IMR-90 (cell line): Measurements from ENCODE around the gene TVP23C. TPM values are rescaled to one million over a fixed set of nuclear protein-coding genes. Genes with fewer than 3 reads are reported as not detected.

Source experiments
- ATAC-seq: fragments of 200-7000 bp; cut with Tn5 transposase; 2 replicates; pipeline ENCODE4 v1.9.1; 2020; ENCODE audit warnings: low read depth, mild to moderate bottlenecking, moderate library complexity
- BruUV-seq: library from RNA; stranded (reverse); fragments of 400-500 nt; replicated peaks from 2 replicates; lab custom pipeline; 2021; lab: Mats Ljungman, UMichigan
- CTCF ChIA-PET: fragments of 300-600 bp; formaldehyde crosslinking; extraction: SDS; loops from one replicate; lab custom pipeline; 2021; ENCODE audit warnings: antibody characterized with exemption; lab: Yijun Ruan, JAX
- POLR2A ChIA-PET: fragments of 300-600 bp; sonication (Branson Sonifier 250); formaldehyde crosslinking; loops from one replicate; lab custom pipeline; 2022; ENCODE audit warnings: antibody characterized with exemption; ENCODE audit not compliant: unreplicated experiment; lab: Charles Lee
- DNase-seq: peaks from one replicate; pipeline ENCODE4 v3.0.0; 2013
- H2AFZ ChIP-seq: replicated peaks from 2 replicates; pipeline ENCODE3; 2013; ENCODE audit warnings: low read length, mild to moderate bottlenecking; ENCODE audit not compliant: poor library complexity
- H2AK5ac ChIP-seq: 2 replicates; pipeline ENCODE4 v1.6.1; 2013; ENCODE audit warnings: low read depth, low read length, inconsistent platforms
- H2AK9ac ChIP-seq: replicated peaks from 2 replicates; pipeline ENCODE3; 2013; ENCODE audit warnings: mild to moderate bottlenecking, low read depth, low read length, moderate library complexity; ENCODE audit not compliant: poor library complexity
- H2BK120ac ChIP-seq: 2 replicates; pipeline ENCODE4 v1.6.1; 2013; ENCODE audit warnings: low read depth, low read length, inconsistent platforms
- H2BK15ac ChIP-seq: 3 replicates; pipeline ENCODE4 v1.6.1; 2013; ENCODE audit warnings: low read depth, low read length, inconsistent platforms
- H2BK20ac ChIP-seq: 2 replicates; pipeline ENCODE4 v1.6.1; 2013; ENCODE audit warnings: low read depth, mild to moderate bottlenecking, inconsistent platforms, low read length, moderate library complexity
- H2BK5ac ChIP-seq: 2 replicates; pipeline ENCODE4 v1.6.1; 2013; ENCODE audit warnings: mild to moderate bottlenecking, low read depth, low read length, inconsistent platforms; ENCODE audit not compliant: poor library complexity, severe bottlenecking
- H3K14ac ChIP-seq: replicated peaks from 2 replicates; pipeline ENCODE4 v1.6.1; 2013; ENCODE audit warnings: low read depth, low read length, inconsistent platforms
- H3K18ac ChIP-seq: 2 replicates; pipeline ENCODE4 v1.6.1; 2013; ENCODE audit warnings: low read depth, low read length, control low read depth
- H3K23ac ChIP-seq: 2 replicates; pipeline ENCODE4 v1.6.1; 2013; ENCODE audit warnings: low read depth, low read length, inconsistent platforms
- H3K27ac ChIP-seq: 2 replicates; pipeline ENCODE4 v1.5.1; 2013; ENCODE audit warnings: mild to moderate bottlenecking, control low read depth, low read length; ENCODE audit not compliant: insufficient read depth
- H3K27me3 ChIP-seq: 2 replicates; pipeline ENCODE4 v1.6.1; 2013; ENCODE audit warnings: low read length; ENCODE audit not compliant: control insufficient read depth, insufficient read depth
- H3K36me3 ChIP-seq: 2 replicates; pipeline ENCODE4 v1.6.1; 2013; ENCODE audit warnings: low read length, mixed read lengths; ENCODE audit not compliant: control insufficient read depth, insufficient read depth
- H3K4ac ChIP-seq: 2 replicates; pipeline ENCODE4 v1.6.1; 2013; ENCODE audit warnings: low read depth, low read length, inconsistent platforms
- H3K4me1 ChIP-seq: 2 replicates; pipeline ENCODE4 v1.6.1; 2013; ENCODE audit warnings: low read length, mixed read lengths; ENCODE audit not compliant: control insufficient read depth, insufficient read depth
- H3K4me2 ChIP-seq: 2 replicates; pipeline ENCODE4 v1.6.1; 2013; ENCODE audit warnings: low read depth, mild to moderate bottlenecking, control low read depth, low read length, moderate library complexity
- H3K4me3 ChIP-seq: 2 replicates; pipeline ENCODE4 v1.5.1; 2013; ENCODE audit warnings: low read depth, mild to moderate bottlenecking, control low read depth, low read length, moderate library complexity; ENCODE audit not compliant: insufficient read depth
- H3K56ac ChIP-seq: 2 replicates; pipeline ENCODE4 v1.6.1; 2013; ENCODE audit warnings: low read length, inconsistent platforms; ENCODE audit not compliant: insufficient read depth; ENCODE audit errors: extremely low read depth
- H3K79me1 ChIP-seq, 2 experiments: 2 replicates each; pipeline ENCODE4 v1.6.1; 2013; ENCODE audit warnings: low read length in 2 of 2, inconsistent platforms in 1 of 2, low read depth in 1 of 2
- H3K9ac ChIP-seq: 2 replicates; pipeline ENCODE4 v1.6.1; 2013; ENCODE audit warnings: low read depth, low read length, control low read depth
- H3K9me1 ChIP-seq: 2 replicates; pipeline ENCODE4 v1.6.1; 2013; ENCODE audit warnings: low read length, inconsistent platforms; ENCODE audit not compliant: insufficient read depth
- H3K9me3 ChIP-seq: 2 replicates; pipeline ENCODE4 v1.6.1; 2013; ENCODE audit warnings: low read length; ENCODE audit not compliant: control insufficient read depth, insufficient read depth
- H4K20me1 ChIP-seq: 2 replicates; pipeline ENCODE4 v1.6.1; 2013; ENCODE audit warnings: low read length, inconsistent platforms; ENCODE audit not compliant: insufficient read depth
- H4K5ac ChIP-seq: 2 replicates; pipeline ENCODE4 v1.6.1; 2013; ENCODE audit warnings: mild to moderate bottlenecking, low read depth, low read length, control low read depth
- H4K8ac ChIP-seq, 2 experiments: 2 replicates each; pipeline ENCODE4 v1.6.1; 2013; ENCODE audit warnings: low read depth in 2 of 2, low read length in 2 of 2, control low read depth in 1 of 2, inconsistent platforms in 1 of 2
- H4K91ac ChIP-seq: 2 replicates; pipeline ENCODE4 v1.6.1; 2013; ENCODE audit warnings: low read depth, low read length, inconsistent platforms; ENCODE audit not compliant: insufficient read depth
- CEBPB ChIP-seq: IDR thresholded peaks from 2 replicates; pipeline ENCODE4 v1.6.1; 2012; ENCODE audit warnings: low read depth, low read length, improper control_type of control experiment
- RFX5 ChIP-seq: IDR thresholded peaks from 2 replicates; pipeline ENCODE4 v1.8.0; 2012; ENCODE audit warnings: low read depth, mild to moderate bottlenecking, low read length, moderate library complexity
- WGBS, 2 experiments: methylation state at CpG; one replicate each; pipeline versions ENCODE4 v1.1.5 to v1.1.7; 2013; ENCODE audit warnings: missing lambda C conversion rate in 2 of 2; ENCODE audit not compliant: insufficient read length in 1 of 2; ENCODE audit errors: extremely low coverage in 2 of 2; 5-methylcytosine and 5-hydroxymethylcytosine counted together
- dilution Hi-C: fragments of 300-500 bp; cut with HindIII; formaldehyde crosslinking; loops from one replicate; pipeline ENCODE4 v1.14.3; 2018; ENCODE audit warnings: low sequenced_read_pairs; ENCODE audit not compliant: unreplicated experiment
- in situ Hi-C: fragments of 300-500 bp; cut with MboI; formaldehyde crosslinking; loops from 3 replicates; pipeline ENCODE4 v1.14.3; 2019; ENCODE audit warnings: low sequenced_read_pairs, inconsistent platforms, mixed read lengths
- intact Hi-C: fragments of 100-400 bp; cut with micrococcal nuclease; formaldehyde crosslinking; loops from 2 replicates; pipeline ENCODE4 v1.10.0; 2022
- polyA plus RNA-seq, 3 experiments: library from polyadenylated mRNA; depleted of rRNA; stranded (reverse); fragments of >200 nt; gene quantifications; 2 replicates each; pipeline ENCODE4 v1.2.3, GENCODE V29; 2012; ENCODE audit warnings: low replicate concordance in 1 of 3
- total RNA-seq: library from RNA; depleted of rRNA; stranded (reverse); fragments of >200 nt; gene quantifications from 2 replicates; pipeline ENCODE4 v1.2.3, GENCODE V29; 2012
- TF ChIP-seq, protein P1 (sequence below): conservative IDR thresholded peaks from 2 replicates; pipeline ENCODE4 v1.5.1; 2012; ENCODE audit warnings: mild to moderate bottlenecking, low read depth, low read length, improper control_type of control experiment

The TVP23C gene
- total and polyA plus RNA-seq, 2 of the 4 experiments (the other 2 are of a cell fraction), result 7.5 to 12.0 TPM

- CTCF ChIA-PET, result interaction anchor here (0.7 to 1.5 kb wide), 7 partner anchors 10 to 247 kb away, joined by 3 to 17 read pairs (median 5); no protein-coding TSS in a partner anchor
- Histone ChIP-seq H3K9me1 (peaks cover 17% of the 10 kb centered on the region), H2BK15ac (no peak overlapping the region), H3K9me3 (no peaks in the 10 kb centered on the region), H4K20me1 (peaks cover 7% of the 10 kb centered on the region; the same call in 1 of the 2 replicates), H3K4me2 (no peak overlapping the region), H3K14ac (no peak overlapping the region), H3K79me1 (peaks cover 0 to 14% of the 10 kb centered on the region in 2 experiments; a peak in 2 of 4 replicates), H2BK20ac (no peak overlapping the region), H2BK120ac (no peak overlapping the region), H2BK5ac (no peak overlapping the region), H3K27ac (no peak overlapping the region), H2AK5ac (no peak overlapping the region), H3K4ac (no peak overlapping the region), H3K4me3 (no peak overlapping the region), H3K4me1 (peaks cover 12% of the 10 kb centered on the region), H2AFZ (no peak overlapping the region), H3K18ac (no peak overlapping the region), H4K8ac (no peak overlapping the region), H3K27me3 (no peaks in the 10 kb centered on the region), H4K91ac (no peak overlapping the region), H3K56ac (no peak overlapping the region), H3K36me3 (peaks cover 5% of the 10 kb centered on the region; the same call in 1 of the 2 replicates), H2AK9ac (no peak overlapping the region), H3K9ac (no peak overlapping the region), H3K23ac (no peak overlapping the region), H4K5ac (no peak overlapping the region)
- no TSS peak for BruUV-seq
- DNase-seq, result no peak
- TF ChIP-seq, protein P1, sequence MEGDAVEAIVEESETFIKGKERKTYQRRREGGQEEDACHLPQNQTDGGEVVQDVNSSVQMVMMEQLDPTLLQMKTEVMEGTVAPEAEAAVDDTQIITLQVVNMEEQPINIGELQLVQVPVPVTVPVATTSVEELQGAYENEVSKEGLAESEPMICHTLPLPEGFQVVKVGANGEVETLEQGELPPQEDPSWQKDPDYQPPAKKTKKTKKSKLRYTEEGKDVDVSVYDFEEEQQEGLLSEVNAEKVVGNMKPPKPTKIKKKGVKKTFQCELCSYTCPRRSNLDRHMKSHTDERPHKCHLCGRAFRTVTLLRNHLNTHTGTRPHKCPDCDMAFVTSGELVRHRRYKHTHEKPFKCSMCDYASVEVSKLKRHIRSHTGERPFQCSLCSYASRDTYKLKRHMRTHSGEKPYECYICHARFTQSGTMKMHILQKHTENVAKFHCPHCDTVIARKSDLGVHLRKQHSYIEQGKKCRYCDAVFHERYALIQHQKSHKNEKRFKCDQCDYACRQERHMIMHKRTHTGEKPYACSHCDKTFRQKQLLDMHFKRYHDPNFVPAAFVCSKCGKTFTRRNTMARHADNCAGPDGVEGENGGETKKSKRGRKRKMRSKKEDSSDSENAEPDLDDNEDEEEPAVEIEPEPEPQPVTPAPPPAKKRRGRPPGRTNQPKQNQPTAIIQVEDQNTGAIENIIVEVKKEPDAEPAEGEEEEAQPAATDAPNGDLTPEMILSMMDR, result no peak
- TF ChIP-seq CEBPB, result no peak
- no peak for TF ChIP-seq RFX5
- in situ Hi-C loops (loop anchor here (5.0 kb wide), 1 partner anchor 246 kb away; no protein-coding TSS in a partner anchor), intact Hi-C loops (loop anchor here (2.0 kb wide), 1 partner anchor 69 kb away; no protein-coding TSS in a partner anchor), dilution Hi-C loops (no loop called here)
- 81% methylated on average over 2 of the region's 2 CpGs; no CpG with 5 or more reads in 1 of the 2 experiments for WGBS, 2 experiments
- POLR2A ChIA-PET, result no interaction called here
- ATAC-seq, result no peak
Measured at GRCh38 chr17:15503731-15504130, 59.6 kb downstream of the TVP23C start.
